HG03159 (cell line): ENCODE measurements around the gene TRPC5OS.
A peak's percentile ranks its signal among the peaks of the same experiment; 100 is the strongest.

Experiments used
- ATAC-seq: cut with Tn5 transposase; IDR thresholded peaks from one replicate; pipeline ENCODE4 v1.9.1; 2021; ENCODE audit warnings: mild to moderate bottlenecking, moderate library complexity; ENCODE audit not compliant: unreplicated experiment

TRPC5OS gene

DNA sequence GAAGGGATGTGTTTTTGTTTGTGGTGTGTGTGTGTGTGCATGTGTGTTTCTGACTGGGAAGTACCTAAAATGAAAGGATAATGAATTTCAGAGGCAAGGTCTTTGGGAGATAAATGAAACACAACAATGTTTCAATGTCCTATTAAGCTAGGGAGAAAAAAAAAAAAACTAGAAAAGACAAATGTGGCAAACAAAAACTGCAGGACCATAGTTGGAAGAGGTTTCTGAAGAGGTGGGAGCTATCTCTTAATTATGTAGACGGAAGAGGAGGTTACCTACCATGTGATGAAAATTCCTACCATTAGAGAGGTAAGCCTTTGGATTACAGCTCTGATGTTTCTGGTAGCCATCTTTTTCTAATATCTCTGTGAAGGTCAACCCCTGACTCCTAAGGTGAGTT lies at the start of gene TRPC5OS:
Gene TRPC5OS (plus strand): TSS at position 301 of the 400 bp plus-strand sequence. CDS start 25,669 bp downstream, outside the sequence.
- no peak for ATAC-seq

DNA sequence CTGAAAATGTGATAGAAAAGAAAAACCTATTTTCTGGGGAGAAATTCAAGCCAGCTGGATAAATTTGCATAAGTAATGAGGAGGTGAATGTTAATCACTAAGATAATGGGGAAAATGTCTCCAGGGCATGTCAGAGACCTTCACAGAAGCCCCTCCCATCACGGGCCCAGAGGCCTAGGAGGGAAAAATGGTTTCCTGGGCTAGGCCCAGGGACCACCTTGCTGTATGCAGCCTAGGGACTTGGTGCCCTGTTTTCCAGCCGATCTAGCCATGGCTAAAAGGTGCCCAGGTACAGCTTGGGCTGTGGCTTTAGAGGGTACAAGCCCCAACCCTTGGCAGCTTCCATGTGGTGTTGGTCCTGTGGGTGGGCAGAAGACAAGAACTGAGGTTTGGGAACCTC lies 46.6 kb upstream of the TRPC5OS start:
- ATAC-seq = no peak

GRCh38 chrX:111830571-111830970 lies 45.4 kb upstream of the TRPC5OS start:
- ATAC-seq = no peak

DNA sequence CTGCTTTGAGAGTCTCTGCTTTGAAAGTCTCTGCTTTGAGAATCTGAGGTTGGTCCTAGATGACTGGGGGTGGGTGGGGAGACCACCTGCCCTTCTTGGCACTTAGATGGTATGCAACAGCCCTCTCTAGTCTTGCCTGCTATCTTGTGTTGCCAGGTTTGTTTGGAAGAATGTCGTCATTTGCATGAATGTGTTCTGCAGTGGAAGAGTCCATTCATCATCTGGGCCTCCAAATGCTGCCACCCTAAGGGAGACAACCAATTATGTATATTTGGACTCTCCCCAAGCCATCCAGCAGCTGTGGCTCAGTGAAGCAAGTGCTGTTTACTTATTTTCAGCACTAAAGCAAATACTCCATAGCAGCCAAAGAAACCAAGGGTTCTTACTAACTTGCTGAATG lies 44.6 kb upstream of the TRPC5OS start:
- no peak for ATAC-seq

DNA sequence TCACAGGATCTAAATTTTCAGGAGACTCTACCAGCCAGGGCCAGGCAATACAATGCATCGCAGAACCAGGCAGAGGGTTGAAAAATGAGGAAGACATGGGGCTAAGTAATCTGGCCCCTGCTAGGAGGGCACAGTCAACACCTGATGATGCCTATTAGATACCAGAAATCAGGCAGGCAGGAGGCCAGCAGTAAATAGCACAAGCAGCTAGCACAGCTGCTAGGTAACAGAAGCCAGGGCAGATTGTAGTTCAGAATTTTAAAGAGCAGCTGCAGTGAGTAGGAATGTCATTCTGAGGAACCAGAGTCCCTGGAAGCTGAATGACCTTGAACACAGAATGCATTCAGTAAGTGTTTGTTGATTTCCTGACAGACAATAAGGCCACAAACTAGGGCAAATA lies 38.8 kb upstream of the TRPC5OS start:
- ATAC-seq = no peak

- ATAC-seq = no peak
Measured at GRCh38 chrX:111847491-111848133, 28.4 kb upstream of the TRPC5OS start.

- no peak for ATAC-seq
Measured at GRCh38 chrX:111848541-111848940, 27.4 kb upstream of the TRPC5OS start.

- ATAC-seq = no peak
Measured at GRCh38 chrX:111850975-111851374, 25.0 kb upstream of the TRPC5OS start.

DNA sequence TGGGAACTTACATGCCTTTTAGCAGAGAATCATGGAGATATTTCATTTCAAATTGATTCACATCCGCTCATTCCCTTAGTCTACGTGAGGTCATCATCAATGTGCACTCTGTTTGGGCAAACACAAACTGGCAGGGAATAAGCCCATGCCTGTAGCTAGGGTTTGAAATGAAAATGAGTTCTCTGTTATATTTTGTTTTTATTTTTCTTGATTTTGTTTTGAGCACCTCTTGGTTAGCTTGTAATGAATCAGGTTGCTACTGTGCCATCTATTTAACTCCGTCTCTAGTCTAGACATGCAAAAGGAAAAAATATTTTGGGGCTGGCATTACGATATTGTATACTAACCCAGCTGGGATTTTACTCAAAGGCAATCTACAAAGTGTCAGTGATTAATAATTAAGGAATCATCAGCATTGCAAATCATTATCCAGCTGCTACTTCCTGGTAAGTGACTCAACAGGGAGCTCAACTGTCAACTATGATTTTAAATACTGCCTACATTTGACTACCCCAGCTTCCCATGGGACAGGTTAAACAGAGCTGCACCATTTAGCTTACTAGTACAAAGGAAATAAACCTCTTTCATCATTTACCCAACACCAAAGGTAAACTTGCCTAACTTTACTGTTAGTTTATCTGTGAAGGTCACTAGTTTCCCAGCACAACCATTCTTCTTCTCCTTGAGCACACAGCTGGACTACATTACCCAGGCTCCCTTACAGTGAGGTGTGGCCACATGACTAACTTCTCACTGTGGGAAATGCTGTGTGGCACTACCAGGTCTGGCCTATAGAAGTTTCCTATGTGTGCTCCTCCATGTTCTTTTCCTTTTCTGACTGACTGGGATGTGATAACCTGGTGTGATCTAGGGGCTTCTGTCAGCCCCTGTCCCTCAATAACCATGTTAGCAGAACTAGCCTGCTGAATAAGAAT lies 21.2 kb upstream of the TRPC5OS start:
- ATAC-seq = no peak

GRCh38 chrX:111857534-111858060 lies 18.4 kb upstream of the TRPC5OS start:
- ATAC-seq = no peak

GRCh38 chrX:111861605-111862004 lies 14.4 kb upstream of the TRPC5OS start:
- no peak for ATAC-seq

DNA sequence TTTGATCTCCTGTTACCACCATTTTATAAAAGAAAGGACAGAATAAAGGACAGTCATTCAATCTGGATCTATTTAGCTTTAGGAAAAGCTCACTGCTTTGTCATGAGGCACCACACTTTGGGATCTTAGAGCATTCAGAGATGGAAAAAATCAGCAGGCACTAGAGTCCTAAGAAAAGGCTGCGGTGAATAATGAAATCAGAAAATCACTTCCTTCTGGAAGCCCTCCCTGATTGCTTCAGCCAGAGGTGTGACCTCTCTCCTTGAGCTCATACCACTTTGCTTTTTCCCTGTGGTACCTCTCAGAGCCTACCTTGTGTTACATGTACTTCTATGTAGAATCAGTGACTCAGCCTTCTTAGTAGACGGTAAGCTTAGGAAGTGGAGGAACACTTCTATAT lies 8.7 kb upstream of the TRPC5OS start:
- no peak for ATAC-seq

- ATAC-seq = peak; percentile 45
Measured at GRCh38 chrX:111868726-111869638, 7.0 kb upstream of the TRPC5OS start.

GRCh38 chrX:111869639-111870034 lies 6.3 kb upstream of the TRPC5OS start:
- ATAC-seq = peak; percentile 89

GRCh38 chrX:111874241-111874640 lies 1.7 kb upstream of the TRPC5OS start:
- ATAC-seq = no peak

DNA sequence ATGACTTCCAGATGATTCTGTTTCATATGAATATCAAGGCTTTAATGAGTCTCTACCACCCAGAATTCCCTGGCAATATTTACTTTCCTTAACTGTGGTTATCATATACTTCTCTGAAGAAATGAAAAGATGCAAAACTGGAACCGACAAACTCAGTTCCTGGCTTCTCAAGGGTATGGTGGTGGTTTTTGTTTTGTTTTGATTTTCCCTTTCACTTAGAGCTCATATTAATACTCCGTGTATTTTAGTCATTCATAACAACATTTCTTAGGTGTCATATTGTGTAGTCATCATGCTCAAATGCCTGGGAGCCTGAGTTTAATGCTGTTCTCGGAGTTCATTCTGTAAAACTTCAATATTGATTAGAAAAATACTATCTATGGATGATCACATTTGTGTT lies 665 bp downstream of the TRPC5OS start:
- ATAC-seq = no peak

GRCh38 chrX:111877681-111878080 lies 1.7 kb downstream of the TRPC5OS start:
- ATAC-seq = no peak

DNA sequence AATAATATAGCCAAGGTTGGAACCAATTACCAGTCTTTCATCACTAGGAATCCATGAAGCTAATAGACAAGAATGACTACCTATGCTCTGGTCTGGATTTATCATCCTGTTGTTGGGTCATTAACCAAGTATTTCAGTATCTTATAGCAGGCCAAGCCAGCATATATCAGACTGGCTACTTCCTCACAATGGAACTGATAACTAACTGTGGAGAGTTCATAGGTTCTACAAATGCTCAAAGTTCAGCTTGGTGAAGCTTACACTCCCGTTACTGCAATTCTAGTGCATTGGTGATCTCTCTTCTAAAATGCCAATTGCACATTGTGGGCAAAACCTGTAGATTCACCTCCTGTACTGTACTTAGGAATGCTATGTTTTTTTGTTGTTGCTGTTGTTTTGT lies 4.8 kb downstream of the TRPC5OS start:
- ATAC-seq = no peak

GRCh38 chrX:111881715-111882114 lies 5.7 kb downstream of the TRPC5OS start:
- ATAC-seq = no peak

GRCh38 chrX:111886678-111887077 lies 10.7 kb downstream of the TRPC5OS start:
- no peak for ATAC-seq

- ATAC-seq = no peak
Measured at GRCh38 chrX:111888600-111888999, 12.6 kb downstream of the TRPC5OS start.
